IPS-NIHi7 (cell line): ENCODE measurements around the gene ACOT11.
"Not testable (repeated sequence)": the region's sequence is repeated elsewhere in the genome, so short reads cannot be mapped to it uniquely, and the experiment has no call there.

Experiments used
- DNase-seq: peaks from one replicate; pipeline ENCODE4 v3.0.0; 2012; ENCODE audit warnings: mixed read lengths; ENCODE audit errors: extremely low spot score

The ACOT11 gene

DNA sequence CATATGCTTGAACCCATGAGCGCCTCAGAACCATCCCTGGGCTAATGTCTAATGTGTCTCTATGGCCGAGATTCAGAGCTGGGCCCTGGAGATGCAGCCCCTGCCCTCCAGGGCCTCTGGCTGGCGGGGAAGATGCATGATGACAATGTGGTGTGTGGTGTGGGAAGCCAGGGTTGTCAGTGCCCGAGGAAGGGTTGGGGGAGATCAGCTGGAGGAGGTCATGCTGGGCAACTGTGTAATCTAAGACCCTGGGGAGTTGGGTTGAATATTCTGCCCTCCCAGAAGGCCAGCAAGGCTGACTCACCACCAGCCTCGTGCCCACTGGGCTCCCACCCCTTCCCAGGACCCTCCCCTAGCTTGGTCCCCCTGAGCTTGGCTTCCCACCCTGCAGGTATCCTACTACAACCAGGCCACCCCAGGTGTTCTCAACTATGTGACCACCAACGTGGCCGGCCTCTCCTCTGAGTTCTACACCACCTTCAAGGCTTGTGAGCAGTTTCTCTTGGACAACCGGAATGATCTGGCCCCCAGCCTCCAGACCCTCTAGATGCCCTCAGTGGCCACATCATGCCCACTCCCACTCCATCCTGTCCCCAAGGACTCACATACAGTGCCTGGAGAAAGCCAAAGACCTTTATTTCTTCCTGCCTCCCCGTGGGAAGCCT is 60.7 kb downstream of the ACOT11 start:
- no peak for DNase-seq

- DNase-seq = no peak
These were observed 61.4 kb downstream of the ACOT11 start for GRCh38 chr1:54609301-54609921.

GRCh38 chr1:54610048-54610447 is 62.0 kb downstream of the ACOT11 start:
- DNase-seq = peak; percentile 54

GRCh38 chr1:54610601-54611580 is 62.9 kb downstream of the ACOT11 start:
- no peak for DNase-seq

DNA sequence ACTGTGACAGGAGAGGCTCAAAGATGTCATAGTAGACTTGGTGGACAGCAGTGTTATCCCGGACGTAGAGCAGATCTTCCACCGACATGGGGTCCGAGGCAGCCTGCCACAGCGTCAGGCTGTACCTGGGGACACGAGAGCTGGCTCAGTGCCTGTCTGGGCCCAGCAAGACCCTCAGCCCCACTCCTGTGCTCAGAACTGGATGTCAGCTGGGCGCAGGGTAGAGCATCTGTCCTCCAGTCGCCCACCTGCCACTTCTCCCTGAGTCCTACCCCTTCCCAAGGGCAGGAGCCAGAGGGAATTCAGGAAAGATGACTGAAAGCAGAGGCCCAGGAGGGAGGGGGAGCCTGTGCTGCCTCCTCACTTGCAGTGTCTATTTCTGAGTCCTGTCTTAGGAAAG is 63.6 kb downstream of the ACOT11 start:
- DNase-seq = no peak

GRCh38 chr1:54614024-54614423 is 66.0 kb downstream of the ACOT11 start:
- DNase-seq = no peak

- no peak for DNase-seq
These were observed 66.5 kb downstream of the ACOT11 start for GRCh38 chr1:54614563-54614962.

DNA sequence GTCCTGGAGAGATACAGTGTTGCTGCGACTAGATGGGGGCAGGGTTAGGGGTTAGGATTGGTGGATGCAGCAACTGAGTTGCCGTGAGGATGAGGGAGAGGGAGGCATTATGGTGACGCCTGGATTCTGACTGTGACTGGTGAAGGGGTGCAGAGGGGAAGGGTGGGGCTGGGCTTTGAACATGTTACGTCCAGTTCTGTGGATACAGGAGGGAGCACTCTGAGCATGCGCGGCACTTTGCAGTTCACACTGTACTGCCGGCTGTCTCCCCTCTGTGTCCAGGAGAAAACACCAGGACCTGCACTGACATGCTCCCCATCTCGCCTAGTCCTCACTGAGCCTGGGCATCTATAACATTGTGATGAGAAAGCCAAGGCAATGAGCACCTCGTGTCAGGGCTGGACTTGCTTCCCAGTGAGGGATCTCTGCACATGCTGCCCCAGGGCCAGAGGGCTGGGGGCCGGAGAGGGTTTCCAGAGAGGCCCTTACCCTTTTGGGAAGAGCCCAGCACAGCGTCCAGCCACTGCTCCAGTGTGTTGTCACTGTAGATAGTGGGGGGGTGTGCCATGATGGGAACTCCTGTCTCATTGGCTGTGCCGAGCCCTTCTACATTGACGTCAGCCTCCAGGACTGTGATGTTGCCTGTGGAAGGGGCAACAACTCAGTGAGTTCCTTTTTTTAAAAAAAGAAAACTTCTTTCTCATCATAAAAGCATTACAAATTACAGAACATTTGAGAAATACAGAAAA is 67.7 kb downstream of the ACOT11 start:
- DNase-seq = no peak

DNA sequence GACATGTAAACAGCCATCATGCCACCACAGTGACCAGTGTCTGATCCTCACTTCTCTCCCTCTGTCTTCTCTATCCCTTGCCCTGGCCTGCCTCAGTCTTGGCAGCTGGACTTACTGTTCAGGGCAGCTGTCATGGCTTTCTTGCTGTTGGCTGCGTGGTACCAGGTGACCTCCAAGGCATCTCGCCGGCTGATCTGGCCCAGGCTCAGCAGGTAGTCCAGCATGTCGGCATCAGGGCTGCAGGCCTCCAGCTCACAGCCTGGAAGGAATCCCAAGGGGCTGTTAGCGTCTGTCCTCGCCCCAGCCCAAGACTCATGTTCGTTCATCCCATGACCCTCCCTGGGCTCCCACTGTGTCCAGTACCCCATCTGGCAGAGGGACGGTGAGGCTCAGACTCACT is 71.7 kb downstream of the ACOT11 start:
- no peak for DNase-seq

DNA sequence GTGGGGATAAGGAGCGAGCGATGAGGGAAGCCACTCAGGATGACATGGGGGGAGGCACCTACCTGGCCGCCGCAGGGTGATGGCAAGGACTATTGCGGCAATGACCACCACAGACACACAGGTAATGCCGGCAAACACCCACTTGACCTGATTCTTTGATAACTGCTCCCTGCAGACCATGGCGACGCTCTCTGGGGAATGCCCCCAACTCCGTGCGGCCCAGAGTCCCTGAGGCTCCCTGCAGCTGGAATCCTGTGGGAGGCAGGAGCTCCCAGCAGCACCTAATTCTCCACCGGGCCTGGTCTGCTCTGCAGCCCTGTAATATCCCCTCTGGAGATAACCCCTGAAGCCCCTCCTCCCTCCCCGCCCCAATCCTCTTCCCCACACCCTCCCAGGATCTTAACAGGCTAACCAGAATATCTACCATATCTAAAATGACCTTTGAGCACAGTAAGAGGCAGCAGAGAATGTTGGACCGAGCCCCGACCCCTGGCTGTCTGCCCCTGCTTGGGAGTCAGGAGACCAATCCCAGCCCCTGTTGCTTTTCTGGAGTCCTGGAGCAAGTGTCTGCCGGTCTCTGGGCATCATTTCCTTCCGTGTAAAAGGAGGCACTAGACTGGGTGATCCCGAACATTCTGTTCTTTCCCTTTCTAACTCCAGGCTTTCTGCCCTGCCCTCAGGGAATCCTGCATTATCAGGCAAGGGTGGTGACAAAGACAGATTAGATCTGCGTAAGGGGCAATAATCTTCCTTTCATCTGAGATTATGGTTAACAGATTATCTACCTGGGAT is 75.4 kb downstream of the ACOT11 start, which contains the start of gene FAM151A:
FAM151A (minus strand) TSS at position 310 of the 792 bp plus-strand sequence; CDS start at position 180, 130 bp downstream.
- no peak for DNase-seq

DNA sequence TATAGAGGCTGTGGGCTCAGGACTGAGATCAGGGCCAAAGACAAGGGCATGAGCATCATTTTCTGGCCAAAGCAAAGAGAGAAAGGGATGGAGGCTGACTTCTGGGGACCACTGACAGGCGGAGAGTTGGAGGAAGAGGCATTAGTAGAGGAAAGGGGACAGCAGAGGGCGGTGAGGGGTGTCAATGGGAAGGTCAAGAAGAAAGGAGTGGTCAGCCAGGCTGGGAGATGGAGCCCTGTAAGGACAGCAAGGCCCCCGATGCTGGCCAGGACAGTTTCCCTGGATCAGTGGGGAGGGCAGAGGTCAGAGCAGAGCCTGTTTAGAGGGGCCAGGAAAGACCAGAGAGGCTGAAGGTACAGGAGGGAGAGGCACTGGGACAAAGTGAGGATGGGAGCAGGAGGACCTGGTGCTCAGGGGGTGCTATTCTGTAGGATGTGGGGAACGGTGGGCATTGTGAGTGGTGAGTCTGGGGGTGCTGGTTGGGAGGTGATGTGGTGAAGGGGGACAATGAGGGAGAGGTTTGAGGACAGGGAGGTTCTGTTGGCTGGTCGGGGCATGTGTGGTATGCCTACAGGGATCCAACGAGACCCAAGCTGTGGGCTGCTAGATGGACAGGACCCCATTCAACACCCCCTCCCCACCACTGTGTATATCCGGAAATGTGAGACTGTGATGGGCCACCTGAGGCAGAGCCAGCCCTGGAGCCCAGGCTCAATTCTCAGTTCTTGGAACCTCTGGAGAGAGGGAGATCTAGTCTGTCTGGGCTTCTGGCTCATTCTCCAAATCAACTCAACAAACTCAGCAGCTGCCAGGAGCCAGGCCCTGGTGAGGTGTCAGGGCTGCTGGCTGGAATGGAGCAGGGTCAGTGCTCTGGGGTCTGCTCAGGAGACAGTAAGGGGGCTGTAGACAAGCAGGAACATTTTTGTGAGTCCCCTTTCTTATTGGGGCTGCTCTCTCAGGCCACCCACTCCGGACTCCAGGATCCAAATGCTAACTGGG is 76.7 kb downstream of the ACOT11 start:
- DNase-seq = no peak

DNA sequence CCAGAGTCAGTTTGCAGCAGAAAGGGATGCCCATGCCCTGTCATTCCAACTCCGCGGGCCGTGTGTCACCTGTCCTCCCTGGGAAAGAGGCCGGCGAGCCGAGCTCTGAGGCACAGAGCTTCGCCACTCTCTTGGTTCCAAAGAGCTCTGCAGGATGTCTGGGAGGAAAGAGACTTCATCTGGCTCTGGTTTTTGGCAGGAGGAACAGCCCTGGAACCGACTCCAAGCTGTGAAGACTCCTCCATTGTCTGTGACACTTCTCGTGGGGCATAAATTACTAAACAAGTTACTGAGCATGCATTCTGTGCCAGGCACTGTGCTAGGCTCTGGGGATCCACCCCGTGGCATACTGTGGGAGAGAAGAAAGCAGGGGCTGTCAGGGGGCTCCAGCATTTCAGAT is 79.2 kb downstream of the ACOT11 start:
- no peak for DNase-seq

- not testable (repeated sequence) for DNase-seq
These were observed 87.8 kb downstream of the ACOT11 start for GRCh38 chr1:54635804-54636203.

DNA sequence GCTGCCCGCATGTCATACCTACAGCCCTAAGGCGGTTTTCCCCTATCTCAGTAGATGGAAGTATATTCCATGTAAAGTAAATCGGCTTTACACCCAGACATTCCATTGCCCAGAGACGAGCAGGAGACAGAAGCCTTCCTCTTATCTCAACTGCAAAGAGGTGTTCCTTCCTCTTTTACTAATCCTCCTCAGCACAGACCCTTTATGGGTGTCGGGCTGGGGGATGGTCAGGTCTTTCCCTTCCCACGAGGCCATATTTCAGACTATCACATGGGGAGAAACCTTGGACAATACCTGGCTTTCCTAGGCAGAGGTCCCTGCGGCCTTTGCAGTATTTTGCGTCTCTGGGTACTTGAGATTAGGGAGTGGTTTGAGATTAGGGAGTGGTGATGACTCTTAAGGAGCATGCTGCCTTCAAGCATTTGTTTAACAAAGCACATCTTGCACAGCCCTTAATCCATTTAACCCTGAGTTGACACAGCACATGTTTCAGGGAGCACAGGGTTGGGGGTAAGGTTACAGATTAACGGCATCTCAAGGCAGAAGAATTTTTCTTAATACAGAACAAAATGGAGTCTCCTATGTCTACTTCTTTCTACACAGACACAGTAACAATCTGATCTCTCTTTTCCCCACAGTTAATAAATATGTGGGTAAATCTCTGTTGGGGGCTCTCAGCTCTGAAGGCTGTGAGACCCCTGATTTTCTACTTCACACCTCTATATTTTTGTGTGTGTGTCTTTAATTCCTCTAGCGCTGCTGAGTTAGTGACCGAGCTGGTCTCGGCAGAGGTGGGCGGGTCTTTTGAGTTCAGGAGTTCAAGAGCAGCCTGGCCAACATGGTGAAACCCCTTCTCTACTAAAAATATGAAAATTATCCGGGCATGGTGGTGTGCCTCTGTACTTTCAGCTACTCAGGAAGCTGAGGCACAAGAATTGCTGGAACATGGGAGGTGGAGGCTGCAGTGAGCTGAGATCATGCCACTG is 88.7 kb downstream of the ACOT11 start:
- DNase-seq = not testable (repeated sequence)

- no peak for DNase-seq
These were observed 92.3 kb downstream of the ACOT11 start for GRCh38 chr1:54640361-54640760.

DNA sequence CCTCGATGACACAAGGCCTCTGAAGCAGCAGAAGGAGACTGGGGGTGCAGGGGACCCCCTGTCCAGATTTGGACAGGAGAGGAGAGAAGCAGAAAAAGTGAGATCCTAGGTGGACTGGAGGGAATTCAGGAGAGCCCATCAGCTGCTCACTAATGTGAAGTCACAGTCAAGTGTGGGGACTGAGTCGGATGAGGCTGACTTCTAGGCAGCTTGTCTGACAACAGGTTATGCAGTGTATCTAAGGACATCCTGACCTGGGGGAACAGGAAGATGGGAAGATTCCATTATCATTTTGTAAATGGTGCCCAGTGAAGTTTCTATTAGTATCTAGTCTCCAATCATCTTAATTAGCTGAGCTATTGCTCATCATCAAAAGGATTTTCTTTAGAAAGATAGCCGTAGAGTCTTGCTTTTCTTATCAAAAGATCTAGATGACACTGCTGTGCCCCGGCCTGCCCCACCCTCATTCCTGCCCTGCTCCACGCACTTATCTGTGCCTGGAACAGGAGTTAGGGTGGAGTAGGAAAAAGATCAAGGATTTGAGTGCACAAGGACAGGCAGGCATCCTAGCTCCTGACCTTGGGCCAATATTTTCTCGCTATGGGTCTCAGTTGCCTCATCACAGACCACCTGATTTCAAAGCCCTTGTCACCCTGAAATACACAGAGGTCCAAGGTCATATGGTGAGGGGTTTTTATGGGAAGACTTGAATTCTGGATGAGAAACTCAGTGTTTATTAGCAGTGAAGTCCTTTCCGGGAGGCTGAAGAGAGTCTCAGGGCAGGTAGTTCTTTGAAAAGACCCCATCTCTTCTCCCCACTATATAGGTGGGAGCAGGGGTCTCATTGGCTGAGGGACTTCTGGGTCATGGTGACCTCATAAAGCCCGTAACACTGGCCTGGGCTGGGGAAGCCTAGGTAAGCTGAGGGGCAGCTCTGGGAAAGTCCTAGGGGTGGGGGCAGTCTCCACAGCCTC is 93.1 kb downstream of the ACOT11 start, which contains the start of gene MROH7:
MROH7 (plus strand) TSS at position 924 of the 974 bp plus-strand sequence. CDS start 11,141 bp downstream, outside the sequence.
- peak; percentile 8 for DNase-seq

DNA sequence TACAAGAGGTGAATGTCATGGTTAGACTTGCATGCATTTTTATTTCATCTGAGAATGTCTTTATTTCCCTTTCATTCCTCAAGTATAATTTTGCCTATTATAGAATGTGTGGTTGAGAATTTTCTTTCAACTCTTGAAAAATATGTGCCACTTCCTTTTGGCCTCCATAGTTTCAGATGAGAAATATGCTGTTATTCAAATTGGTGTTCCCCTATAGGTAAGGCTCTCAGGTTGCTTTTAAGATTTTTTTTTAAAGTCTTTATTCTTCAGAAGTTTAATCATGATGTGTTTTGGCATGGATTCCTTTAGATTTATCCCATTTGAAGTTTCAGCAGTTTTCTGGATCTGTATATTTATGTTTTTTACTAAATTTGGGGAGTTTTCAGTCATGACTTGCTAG is 95.7 kb downstream of the ACOT11 start:
- no peak for DNase-seq
